CD4-positive, alpha-beta T cell treated with Interleukin-15 for 1 hour (primary cell): Measurements from ENCODE around the gene LSMEM2.
"Not testable (repeated sequence)": the region's sequence is repeated elsewhere in the genome, so short reads cannot be mapped to it uniquely, and the experiment has no call there.

Experiments
- DNase-seq: peaks from one replicate; pipeline ENCODE4 v3.0.0-alpha.2; 2020

The LSMEM2 gene

DNA sequence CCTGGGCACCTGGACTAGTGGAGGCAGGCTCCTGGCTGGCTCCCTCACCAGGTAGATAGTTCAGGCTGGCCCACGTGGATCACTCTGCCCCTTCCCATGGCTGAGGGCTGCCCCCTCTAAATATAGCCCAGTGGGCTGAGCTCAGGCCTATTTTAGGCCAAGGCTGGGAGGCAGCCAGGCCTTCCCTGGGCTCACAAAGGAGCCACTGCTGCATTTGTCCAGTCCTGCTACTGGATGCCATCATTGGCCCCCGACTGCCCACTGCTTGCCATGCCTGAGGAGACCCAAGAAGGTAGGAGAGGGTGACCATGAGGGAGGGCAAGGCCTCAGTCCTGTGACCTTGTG, at the start of gene LSMEM2:
Gene LSMEM2 (plus strand): TSS at position 208 of the 345 bp plus-strand sequence. CDS start 27 bp downstream, at position 235.
- no peak for DNase-seq

DNA sequence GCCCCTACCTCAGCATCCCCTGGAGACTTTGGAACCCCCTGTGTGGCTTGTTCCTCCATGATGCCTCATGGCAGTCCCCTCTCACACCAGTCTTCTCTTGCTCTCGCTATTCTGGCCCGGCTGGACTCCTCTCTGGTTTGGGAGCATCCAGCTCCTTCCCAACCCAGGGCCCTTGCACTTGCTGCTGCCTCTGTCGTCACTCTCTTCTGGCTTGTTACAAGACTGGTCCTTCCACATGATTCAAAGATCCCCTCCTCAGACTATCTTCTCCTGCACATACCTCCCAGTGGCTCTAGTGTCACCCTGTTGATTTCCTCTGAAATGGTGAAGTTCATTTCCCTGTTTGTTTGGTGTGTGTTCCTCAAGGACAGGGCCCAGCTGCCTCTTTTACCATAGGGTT, 49.4 kb upstream of the LSMEM2 start:
- no peak for DNase-seq

DNA sequence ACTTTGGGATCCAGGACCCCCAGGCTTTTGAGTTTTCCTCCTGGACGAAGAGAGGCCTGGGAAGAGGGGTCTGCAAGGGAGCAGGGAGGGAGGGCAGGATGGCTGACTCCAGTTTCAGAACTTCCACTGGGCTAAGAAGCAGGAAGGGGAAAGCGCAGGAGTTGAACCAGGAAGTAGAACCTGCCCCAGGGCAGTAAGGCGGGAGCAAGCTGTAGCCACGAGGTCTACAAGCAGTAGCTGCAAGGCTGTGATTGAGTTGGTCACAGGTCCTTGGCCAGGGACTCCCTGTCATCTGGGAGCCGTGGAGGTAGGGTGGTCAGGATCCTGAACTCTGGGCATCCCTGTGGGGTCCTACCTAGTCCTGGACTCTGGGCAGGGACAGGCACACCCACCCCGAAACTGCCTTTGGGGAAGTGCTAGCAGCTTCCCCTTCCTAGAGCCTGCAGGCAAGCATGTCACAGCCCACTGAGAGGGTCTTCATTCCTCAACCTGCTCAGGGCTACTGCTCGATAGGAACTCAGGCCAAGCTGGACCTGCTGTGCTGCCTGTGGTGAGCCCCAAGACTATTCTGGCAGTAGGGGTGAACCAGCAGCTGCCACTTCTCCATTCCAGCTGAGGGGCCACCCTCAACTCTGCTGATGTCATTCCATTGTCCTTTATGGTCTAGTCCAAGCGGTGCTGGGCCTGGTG, 48.6 kb upstream of the LSMEM2 start:
- no peak for DNase-seq

DNA sequence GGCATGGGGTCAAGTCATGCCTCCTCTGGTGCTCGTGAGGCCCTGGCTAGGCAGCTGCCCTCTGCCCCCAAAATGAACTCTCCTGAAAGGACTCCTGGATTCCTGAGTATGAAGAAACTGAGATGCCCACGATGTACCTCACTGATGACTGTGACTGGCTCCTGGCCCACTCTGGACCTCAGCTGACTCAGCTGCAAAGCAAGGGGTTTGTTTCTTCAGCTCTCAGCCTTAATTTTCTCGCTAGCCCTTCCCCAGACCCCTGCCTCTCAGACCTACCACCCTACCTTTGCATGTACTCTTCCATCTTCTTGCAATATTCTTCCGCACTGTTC, 48.1 kb upstream of the LSMEM2 start:
- DNase-seq: no peak

GRCh38 chr3:50231581-50231980, 47.3 kb upstream of the LSMEM2 start:
- no peak for DNase-seq

DNA sequence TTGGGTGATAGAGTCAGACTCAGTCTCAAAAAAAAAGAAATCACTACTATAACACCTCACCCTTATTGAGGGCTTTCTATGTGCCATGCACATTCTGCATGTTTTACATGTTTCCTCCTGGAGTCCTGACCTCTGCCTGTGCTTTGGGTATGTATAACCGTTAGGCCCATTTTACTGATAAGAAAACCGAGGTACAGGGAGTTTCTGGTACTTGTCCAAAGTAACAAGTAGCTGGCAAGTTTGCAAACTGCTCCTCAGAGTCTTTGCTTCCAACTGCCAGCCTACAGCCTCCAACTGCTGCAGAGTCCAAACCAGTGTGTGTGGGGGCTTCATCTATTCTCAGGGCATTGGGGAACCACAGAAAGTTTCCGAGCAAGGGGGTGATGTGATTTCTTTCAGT, 46.6 kb upstream of the LSMEM2 start:
- DNase-seq: no peak

DNA sequence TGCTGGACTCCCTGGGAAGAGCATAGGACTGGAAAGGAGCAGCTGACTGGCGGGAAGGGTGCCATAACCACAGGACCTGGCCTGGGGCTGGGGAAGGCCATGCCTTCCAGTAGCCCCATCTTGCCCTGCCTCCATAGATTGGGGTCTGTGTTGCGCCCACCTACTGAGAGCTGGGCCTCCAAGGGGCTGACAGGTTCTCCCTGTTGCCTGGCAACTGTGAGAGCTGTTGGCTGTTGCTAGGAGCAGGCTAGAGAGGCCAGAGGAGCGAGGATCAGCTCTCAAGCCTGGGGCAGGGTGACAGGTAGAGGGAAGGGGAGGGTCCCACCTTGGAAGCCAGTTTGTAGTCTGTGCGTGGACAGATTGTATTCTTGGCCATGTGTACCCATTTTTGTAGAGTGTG, 45.7 kb upstream of the LSMEM2 start:
- no peak for DNase-seq

DNA sequence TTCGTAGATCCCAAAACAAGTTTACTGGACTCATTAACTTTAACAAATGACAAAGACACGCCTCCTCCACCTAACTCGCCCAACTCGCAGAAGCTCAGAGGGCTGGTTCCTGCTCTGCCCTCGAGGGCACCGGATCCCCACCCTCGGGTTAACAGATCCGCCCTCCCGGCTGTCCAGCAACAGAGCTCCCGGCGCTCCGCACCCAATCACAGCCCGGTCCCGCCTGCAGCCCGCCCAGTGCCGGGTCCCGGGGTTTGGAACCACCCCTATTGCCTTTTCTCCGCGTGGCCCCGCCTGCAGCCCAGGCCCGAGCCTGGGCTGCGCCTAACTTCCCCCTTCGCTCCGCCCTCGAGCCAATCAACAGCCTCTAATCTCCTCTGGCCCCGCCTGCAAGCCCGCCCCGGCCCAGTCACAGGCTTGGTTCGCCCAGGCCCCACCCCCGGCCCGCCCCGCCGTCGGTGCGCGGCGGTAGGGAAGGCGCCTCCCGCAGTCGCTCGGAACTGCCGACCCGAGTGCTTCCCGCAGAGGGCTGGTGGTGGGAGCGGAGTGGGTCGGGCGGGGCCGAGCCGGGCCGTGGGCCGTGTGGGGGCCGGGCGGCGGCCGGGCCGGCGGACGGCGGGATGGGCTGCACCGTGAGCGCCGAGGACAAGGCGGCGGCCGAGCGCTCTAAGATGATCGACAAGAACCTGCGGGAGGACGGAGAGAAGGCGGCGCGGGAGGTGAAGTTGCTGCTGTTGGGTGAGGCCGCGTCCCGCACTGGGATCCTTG, 43.0 kb upstream of the LSMEM2 start, which contains the start of gene GNAI2:
Gene GNAI2 (plus strand): TSS at position 489 of the 768 bp plus-strand sequence. CDS start 132 bp downstream, at position 621.
- peak; percentile 99 for DNase-seq

DNA sequence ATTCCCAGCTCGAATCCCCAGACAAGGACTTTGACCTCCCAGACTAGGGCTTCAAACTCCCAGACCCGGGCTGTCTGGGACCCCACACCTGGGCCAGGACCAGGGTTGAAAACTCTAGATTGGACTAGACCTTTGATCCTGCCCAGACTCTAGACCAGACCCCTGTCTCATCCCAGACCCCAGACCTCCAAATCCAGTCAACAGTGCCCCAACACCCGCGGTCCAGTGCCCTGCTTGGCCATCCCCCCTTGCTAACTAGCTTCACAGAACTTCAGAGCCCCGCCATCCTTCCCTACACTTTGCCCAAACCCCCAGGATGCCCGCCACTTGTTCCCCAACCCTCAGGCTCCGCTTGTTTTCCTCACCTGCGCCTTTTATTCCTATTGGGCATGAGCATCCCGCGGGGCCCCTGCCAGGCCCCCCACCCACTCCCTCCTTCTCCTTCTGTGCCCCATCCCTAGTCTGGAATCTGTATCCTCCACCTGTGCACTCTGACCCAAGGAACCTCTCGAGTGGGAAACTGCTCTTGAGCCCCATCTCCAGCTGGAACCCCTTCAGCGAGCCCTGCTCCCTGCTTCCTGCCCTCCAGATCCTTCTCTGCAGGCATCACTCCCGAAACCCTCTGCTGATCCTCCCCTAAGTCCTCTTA, 42.3 kb upstream of the LSMEM2 start:
- DNase-seq: no peak

DNA sequence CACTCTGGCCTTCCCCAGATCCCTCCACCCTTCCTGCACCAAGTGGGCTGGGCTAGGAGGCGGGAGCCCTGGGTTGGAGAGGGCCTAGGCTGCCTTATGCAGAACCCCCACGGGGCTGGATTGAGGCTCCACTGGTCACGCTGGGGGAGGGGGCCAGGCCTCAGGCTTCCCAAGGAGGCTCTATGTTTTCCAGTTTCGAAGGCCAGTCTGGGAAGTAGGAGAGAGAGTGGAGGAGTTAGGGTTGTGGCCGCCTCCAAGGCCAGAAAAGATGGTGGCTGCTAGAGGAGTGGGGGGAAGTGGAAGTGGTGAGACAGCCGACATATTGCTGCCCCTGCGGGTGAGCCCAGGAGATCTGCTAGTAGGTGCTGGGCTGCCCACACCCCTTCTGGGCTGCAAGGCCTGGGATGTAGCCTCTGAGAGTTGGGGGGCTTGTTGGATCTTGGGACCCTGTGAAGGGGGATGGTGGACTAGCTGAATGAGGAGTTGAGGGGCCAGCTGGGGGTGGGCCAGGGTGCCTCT, 41.7 kb upstream of the LSMEM2 start:
- DNase-seq: no peak

GRCh38 chr3:50237754-50238548, 40.9 kb upstream of the LSMEM2 start:
- DNase-seq: peak; percentile 87

DNA sequence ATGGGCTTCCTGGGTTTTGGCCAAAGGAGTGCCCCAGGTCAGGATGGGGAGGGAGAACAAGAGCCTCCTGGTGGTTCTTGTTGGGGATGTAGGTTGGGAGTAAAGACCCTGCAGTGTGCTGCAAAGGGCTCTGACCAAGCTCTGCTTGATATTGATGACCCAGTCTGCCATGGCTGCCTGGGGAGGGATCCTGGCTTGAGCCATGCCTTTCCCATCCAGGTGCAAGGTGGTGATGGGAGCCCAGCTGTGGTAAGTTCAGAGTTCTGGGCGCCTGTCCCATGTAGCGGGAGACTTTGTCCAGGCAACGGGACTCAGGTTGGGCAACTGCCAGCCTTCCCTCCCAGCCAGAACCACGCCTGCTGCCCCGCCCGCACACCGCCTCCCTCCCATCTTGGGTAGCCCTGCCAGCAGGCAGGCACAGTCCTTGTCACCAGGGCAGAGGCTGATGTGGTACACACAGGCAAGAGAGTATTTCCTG, 40.3 kb upstream of the LSMEM2 start:
- peak; percentile 44 for DNase-seq

DNA sequence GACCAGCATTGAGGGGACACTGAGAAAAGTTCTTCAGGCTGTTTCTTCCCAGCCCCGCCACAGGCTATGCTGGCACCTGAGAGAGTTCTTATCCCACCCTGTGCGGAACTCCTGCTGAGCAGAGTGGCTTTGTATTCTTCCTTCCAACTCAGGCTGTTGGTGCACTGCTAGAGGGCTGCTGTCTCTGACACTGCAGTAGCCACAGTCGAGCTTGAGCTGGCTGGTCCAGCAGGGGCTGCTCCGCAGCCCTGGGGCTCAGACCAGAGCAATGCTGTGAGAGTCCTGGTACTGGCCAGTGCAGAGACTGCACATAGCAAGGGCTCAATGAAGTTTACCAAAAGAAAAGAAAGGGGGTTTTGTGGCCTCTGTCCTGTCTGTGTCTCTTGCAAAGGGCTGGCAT, 39.2 kb upstream of the LSMEM2 start:
- DNase-seq: no peak

GRCh38 chr3:50241163-50241562, 37.7 kb upstream of the LSMEM2 start:
- no peak for DNase-seq

GRCh38 chr3:50241713-50242380, 37.0 kb upstream of the LSMEM2 start:
- DNase-seq: no peak

DNA sequence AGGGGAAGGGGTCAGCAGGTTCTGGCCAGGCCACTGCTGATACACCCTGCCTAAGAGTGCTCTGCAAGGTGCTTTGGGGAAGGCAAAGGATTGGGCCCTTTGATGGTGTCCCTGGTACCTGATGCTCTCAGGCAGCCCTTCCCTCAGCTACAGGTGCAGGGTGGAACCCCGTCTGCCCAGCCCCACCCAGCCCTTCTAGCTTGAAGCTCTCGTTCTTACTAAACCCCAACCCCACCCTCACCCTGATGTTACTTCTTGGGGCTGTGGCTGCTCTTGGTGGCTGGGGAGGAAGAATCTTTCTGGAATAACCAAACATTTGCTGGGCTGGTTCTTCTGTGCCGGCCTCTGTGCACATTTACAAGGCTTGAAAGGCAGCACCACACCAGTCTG, 36.5 kb upstream of the LSMEM2 start:
- no peak for DNase-seq

GRCh38 chr3:50242851-50243542, 35.9 kb upstream of the LSMEM2 start:
- peak; percentile 85 for DNase-seq

- no peak for DNase-seq
Measured at GRCh38 chr3:50243543-50243895, 35.4 kb upstream of the LSMEM2 start.

- not testable (repeated sequence) for DNase-seq
Measured at GRCh38 chr3:50244813-50245212, 34.1 kb upstream of the LSMEM2 start.

GRCh38 chr3:50245251-50245745, 33.6 kb upstream of the LSMEM2 start:
- no peak for DNase-seq

GRCh38 chr3:50245831-50246516, 32.9 kb upstream of the LSMEM2 start:
- peak; percentile 90 for DNase-seq
